NCI-H82 treated with DMSO at 0.1 percent for 48 hours (cell line): ENCODE results near the gene DNAJC1.
"Not testable (repeated sequence)": the region's sequence is repeated elsewhere in the genome, so short reads cannot be mapped to it uniquely, and the experiment has no call there.

Experiments used
- DNase-seq: peaks from one replicate; lab custom pipeline; 2025; ENCODE audit not compliant: unreplicated experiment; lab: John Stamatoyannopoulos, UW

Gene DNAJC1

GRCh38 chr10:21907436-21907835 lies 96.1 kb downstream of the DNAJC1 start:
- DNase-seq = no peak

GRCh38 chr10:21904930-21905329 lies 98.6 kb downstream of the DNAJC1 start:
- DNase-seq = no peak

- no peak for DNase-seq
These were observed 103.8 kb downstream of the DNAJC1 start for GRCh38 chr10:21899736-21900135.

- no peak for DNase-seq
These were observed 107.6 kb downstream of the DNAJC1 start for GRCh38 chr10:21895932-21896331.

GRCh38 chr10:21894648-21895342 lies 108.7 kb downstream of the DNAJC1 start:
- DNase-seq = no peak

- DNase-seq = no peak
These were observed 112.1 kb downstream of the DNAJC1 start for GRCh38 chr10:21891439-21891838.

GRCh38 chr10:21889477-21890275 lies 113.9 kb downstream of the DNAJC1 start:
- DNase-seq = no peak

GRCh38 chr10:21888959-21889358 lies 114.6 kb downstream of the DNAJC1 start:
- DNase-seq = no peak

GRCh38 chr10:21885940-21886339 lies 117.6 kb downstream of the DNAJC1 start:
- no peak for DNase-seq

GRCh38 chr10:21873198-21873597 lies 130.3 kb downstream of the DNAJC1 start:
- no peak for DNase-seq

- not testable (repeated sequence) for DNase-seq
These were observed 130.8 kb downstream of the DNAJC1 start for GRCh38 chr10:21872771-21873170.

- no peak for DNase-seq
These were observed 132.7 kb downstream of the DNAJC1 start for GRCh38 chr10:21870849-21871248.

GRCh38 chr10:21869087-21869486 lies 134.4 kb downstream of the DNAJC1 start:
- DNase-seq = not testable (repeated sequence)

- DNase-seq = no peak
These were observed 142.8 kb downstream of the DNAJC1 start for GRCh38 chr10:21860718-21861117.

- no peak for DNase-seq
These were observed 145.1 kb downstream of the DNAJC1 start for GRCh38 chr10:21858455-21858854.

GRCh38 chr10:21849607-21850006 lies 153.9 kb downstream of the DNAJC1 start:
- no peak for DNase-seq

GRCh38 chr10:21843645-21844044 lies 159.9 kb downstream of the DNAJC1 start:
- no peak for DNase-seq

- not testable (repeated sequence) for DNase-seq
These were observed 162.3 kb downstream of the DNAJC1 start for GRCh38 chr10:21841273-21841672.

GRCh38 chr10:21837487-21837886 lies 166.0 kb downstream of the DNAJC1 start:
- not testable (repeated sequence) for DNase-seq

GRCh38 chr10:21834574-21834973 lies 169.0 kb downstream of the DNAJC1 start:
- DNase-seq = not testable (repeated sequence)

- DNase-seq = no peak
These were observed 170.8 kb downstream of the DNAJC1 start for GRCh38 chr10:21832821-21833130.

- no peak for DNase-seq
These were observed 171.3 kb downstream of the DNAJC1 start for GRCh38 chr10:21831986-21832820.
